Measurements from ENCODE around the gene HEY2.
"Not testable (repeated sequence)": the region's sequence is repeated elsewhere in the genome, so short reads cannot be mapped to it uniquely, and the experiment has no call there.

HEY2 gene

DNA sequence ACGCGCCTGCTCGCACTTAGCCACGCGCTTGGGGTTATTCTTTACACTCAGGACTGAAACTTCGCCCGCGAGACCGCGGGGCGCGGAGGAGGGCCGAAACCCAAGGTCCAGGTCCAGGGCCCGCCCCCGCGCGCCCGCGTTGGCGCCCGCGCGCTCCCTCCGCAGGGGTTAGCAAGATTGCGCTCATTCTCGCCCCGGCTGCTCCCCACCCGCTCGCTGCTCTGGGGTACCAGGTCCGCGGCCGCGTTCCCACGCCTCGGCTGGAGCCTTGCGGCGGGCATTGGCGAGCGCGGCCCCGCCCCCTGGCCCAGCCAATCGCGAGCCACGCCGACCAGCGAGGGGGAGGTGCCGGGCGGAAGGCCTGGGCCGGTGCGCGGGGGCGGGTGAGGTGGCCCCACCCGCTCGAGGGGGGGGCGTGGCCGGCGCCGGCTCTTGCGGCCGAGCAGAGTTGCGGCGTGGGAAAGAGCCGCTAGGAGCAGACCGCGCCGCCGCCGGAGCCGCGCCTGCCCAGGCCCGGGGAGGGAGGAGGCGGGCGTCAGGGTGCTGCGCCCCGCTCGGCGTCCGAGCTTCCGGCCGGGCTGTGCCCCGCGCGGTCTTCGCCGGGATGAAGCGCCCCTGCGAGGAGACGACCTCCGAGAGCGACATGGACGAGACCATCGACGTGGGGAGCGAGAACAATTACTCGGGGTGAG lies at the start of gene HEY2:
TSS of gene HEY2 (plus strand) at position 460 of the 692 bp plus-strand sequence. CDS start at position 605, 145 bp downstream.
- DNase-seq = no peak

DNA sequence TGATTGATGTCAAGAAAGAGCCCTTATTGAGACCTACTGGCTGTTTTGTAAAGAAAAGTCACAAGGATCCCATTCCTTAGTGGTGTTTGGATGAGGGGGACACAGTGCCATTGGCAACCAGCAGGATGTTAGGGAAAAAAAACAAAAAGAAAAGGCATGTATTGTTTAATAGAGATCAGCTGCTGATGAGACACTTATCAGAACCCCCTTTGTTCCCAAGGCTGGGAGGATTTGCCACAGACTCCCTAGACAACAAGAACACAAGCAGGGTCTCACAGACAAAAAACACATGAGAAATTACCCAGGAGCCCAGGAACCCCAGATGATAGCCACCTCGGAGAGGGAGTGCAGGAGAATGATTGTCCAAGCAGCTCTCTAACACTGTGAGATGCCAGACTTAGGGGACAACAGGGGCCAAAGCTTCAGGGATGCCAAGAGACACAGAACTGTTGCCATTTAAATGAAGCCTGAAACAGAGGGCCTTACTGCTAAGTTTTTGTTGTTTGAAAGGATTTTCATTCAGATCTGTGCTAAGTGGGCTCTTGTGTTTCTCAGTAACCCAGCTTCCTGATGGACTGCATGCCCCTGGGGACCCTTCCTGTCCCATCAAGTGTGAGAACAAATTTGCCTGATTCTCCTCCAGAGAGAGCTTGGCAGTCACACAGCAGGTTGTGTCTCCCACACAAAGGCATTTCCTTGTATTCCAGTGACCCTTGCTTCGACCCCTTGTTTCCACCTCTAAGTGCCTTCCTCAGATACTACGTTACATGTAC lies 48.7 kb upstream of the HEY2 start:
- no peak for DNase-seq

DNA sequence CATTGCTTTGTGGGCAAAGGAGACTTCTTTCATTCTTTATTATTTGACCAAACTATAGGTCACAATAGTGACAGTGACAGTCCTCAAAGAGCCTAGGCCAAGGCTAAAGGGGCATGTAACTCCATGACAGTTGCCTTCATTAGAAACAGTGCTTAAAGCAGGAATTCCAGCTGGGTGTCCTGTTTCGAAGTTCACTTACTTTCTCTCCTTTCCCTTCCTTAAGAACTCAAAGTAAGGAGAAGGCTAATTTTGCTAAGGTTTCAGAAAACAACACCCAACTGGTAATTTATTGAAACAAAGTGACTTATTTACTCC lies 48.1 kb upstream of the HEY2 start:
- no peak for DNase-seq

- DNase-seq = not testable (repeated sequence)
Measured at GRCh38 chr6:125703882-125704281, 45.5 kb upstream of the HEY2 start.

GRCh38 chr6:125707615-125708243 lies 41.7 kb upstream of the HEY2 start:
- no peak for DNase-seq

- DNase-seq = no peak
Measured at GRCh38 chr6:125711013-125711675, 38.3 kb upstream of the HEY2 start.

- DNase-seq = no peak
Measured at GRCh38 chr6:125714441-125715090, 34.9 kb upstream of the HEY2 start.

GRCh38 chr6:125717120-125717731 lies 32.2 kb upstream of the HEY2 start:
- DNase-seq = no peak

- DNase-seq = no peak
Measured at GRCh38 chr6:125718109-125718508, 31.3 kb upstream of the HEY2 start.

DNA sequence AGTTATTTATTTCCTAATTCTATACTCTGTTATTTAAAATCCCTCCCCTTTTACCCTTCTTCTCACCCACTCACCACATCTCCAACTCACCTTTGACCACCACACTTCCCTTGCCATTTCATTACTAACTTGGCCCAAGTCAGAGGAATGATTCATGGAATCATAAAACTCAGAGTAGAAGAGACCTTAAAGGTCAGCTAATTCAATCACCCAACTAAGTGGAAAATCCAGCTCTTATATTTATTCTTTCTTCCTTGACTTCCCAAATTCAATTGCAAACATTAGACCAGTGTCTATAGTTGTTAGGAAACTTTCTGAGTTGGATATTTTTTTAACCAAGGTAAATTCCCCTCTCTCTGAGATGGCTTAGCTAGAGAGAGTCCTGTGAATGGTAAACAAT lies 26.5 kb upstream of the HEY2 start:
- DNase-seq = no peak

DNA sequence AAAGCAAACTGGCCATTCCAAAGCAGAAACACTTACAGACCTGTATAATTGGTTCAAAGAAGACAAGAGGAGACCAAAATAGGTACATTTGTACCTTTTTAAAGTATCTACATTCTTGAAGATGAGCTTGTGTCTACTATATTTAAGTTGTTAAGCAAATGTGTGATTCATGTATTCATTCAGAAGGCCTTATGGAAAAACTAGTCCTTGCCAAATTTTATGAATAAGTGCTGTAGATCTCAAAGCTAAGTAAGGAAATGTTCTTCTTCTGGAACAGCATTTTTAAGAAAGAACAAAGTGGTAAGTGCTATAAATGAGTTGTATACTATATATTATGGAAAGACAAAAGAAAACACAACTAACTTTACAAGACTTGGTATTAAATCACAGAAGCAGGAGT lies 22.2 kb upstream of the HEY2 start:
- DNase-seq = no peak

DNA sequence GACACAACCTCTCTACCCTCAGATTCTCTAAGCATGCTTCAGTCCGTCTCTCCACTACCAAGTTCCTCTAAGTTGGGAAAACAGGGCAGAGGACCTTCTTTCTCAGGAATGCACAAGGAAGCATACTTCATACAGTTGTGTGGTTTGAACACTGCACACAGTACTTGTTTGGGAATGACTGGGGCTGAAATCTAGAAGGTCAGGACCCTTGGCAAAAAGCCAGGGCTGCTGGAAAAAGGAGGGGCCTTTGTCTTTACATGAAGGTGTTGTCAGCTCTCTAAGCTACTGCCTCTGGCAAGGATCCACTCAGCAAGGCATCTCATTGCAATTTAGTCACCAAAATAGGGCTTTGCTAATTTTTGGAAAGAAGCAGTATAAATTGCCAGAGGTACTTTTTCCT lies 20.7 kb upstream of the HEY2 start:
- no peak for DNase-seq

GRCh38 chr6:125729983-125730382 lies 19.4 kb upstream of the HEY2 start:
- no peak for DNase-seq

DNA sequence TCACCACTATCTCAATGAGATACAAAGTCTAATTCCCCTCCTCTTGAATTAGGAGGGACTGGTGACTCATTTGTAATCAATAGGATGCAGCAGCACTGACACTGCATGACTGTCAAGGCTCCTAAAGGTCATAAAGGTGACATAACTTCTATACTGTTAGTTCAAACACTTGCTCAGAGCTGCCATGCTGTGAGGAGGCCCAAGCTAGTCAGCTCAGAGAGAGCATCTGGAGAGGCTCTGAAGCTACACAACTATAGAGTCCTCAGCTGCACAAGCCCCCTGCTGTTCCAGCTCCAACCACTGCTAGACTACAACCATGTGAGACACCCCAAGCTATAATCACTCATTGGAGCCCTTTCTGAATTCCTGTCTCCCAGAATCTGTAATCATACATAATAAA lies 17.0 kb upstream of the HEY2 start:
- no peak for DNase-seq

DNA sequence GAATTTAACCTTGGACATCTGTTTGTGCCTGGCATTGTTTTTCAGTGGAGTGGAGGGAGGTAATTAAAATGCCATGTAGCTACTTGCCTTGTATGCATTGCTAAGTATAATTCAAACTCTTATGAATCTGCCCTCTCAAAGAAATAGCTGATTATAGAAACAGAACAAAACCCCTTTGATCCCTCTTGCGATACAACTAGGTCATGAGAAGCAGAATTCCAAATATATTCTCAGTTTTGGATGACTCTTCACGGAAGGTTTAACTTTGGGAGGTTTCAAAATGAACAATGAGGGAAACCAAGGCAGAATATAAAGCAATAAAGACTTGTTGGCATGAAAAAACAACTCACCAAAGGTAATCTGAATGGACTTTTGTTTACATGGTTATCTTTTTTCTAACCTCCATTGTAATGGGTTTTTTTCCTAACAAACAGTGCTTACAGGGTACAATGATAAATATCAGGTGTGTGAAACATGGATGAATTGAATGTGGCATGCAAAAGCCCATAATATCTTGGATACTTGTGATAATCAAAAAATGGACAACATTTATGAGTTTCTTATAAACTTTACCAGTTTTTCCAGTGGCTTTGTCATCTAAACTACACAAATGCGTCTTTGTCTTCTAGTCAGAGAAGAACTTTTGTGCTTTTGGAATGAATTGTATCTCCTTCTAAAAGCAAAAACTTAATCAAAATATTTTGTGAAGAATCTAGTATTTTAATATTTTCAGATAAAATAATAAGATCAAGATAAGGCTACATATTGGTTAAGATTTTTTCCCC lies 15.7 kb upstream of the HEY2 start:
- DNase-seq = no peak

- DNase-seq = no peak
Measured at GRCh38 chr6:125738276-125738675, 11.2 kb upstream of the HEY2 start.

DNA sequence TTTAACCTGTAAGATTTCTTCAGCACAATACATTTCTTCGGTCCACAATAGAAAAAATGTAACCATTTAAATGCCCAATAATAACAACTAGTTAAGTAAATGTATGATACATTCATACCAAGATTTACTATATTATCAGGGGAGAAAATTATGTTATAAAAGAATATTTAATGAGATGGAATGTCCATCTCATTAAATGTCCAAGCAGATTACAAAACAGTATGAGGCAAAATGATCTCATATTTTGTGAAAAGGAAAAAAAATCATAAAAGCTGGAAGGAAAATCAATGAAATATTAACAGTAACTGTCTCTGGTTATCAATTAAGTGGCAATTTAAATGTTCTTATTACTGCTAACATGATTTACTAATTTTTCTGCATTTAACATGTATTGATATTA lies 10.1 kb upstream of the HEY2 start:
- DNase-seq = no peak

GRCh38 chr6:125741336-125741735 lies 8.1 kb upstream of the HEY2 start:
- no peak for DNase-seq

DNA sequence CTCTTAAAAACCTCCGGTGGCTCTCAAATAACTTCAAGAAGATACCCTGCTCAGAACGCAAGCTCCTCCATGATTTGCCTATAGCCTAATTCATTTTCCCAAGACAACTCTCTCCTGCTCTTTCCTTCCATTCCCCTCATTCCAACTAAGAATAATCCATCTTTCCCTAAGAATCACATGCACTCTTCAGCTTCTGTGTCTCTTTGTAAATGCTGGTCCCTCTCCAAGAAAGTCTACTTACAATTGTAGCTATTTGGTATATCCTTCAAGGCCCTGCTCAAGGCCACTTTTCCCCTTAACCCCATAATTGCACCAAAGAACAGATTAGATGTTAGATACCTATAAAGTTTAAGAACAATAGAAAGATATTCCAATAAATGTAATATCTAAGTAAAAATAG lies 7.4 kb upstream of the HEY2 start:
- DNase-seq = no peak

DNA sequence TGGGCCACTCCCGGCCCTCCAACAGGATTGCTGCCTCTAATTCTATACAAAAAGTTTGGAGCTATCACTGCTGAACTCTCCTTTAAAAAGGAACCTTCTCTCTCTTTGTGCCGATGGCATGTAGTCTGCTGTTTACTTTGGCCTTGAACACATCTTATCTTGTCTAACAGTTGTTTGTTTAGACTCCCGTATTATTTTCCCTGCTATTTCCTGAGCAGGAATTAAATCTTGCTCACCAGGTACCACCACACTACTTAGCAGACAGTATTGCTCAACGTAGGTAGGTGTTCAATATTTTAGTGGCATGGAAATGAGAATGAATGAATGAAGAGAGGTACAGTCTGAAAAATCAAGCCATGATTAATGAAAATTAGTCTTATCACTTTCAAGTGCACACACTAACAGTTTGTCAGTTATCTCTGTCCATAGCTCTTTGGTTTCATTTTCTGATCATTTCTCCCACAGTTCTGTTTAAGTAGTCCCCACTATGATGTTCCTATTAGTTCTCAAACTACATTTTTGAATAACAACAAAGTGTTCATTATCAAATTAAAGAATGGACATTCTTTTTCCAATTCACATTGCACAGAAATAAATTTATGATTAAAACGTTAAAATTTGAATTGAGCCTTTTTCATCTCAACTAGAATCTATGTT lies 6.8 kb upstream of the HEY2 start:
- DNase-seq = no peak

- DNase-seq = no peak
Measured at GRCh38 chr6:125743604-125744003, 5.8 kb upstream of the HEY2 start.
